ENCODE data around the gene XPNPEP2. TPM values are rescaled to one million over a fixed set of nuclear protein-coding genes. Genes with fewer than 3 reads are reported as not detected.

The XPNPEP2 gene
- total RNA-seq, 2 experiments from 2014 or later, result 0.43 to 0.63 TPM

GRCh38 chrX:129721414-129721813 lies 17.4 kb upstream of the XPNPEP2 start:
- H3K4me3 Mint-ChIP-seq, result no peak overlapping the region
- POLR2A ChIA-PET, result no interaction called here
- H3K36me3 Mint-ChIP-seq (ENCODE audit: low read depth), result no peaks in the 10 kb centered on the region
- H3K27ac Mint-ChIP-seq, result no peak overlapping the region
- ATAC-seq, result no peak
- no peak for DNase-seq
- H3K9me3 Mint-ChIP-seq (ENCODE audit: low read depth), result no peaks in the 10 kb centered on the region
- intact Hi-C loops (cut with DNase I, micrococcal nuclease), result no loop called here
- no peaks in the 10 kb centered on the region for H3K27me3 Mint-ChIP-seq
- H3K4me1 Mint-ChIP-seq, result peaks cover 14% of the 10 kb centered on the region
- CTCF ChIA-PET, result no interaction called here

GRCh38 chrX:129721870-129722269 lies 16.9 kb upstream of the XPNPEP2 start:
- H3K36me3 Mint-ChIP-seq (ENCODE audit: low read depth), result no peaks in the 10 kb centered on the region
- intact Hi-C loops (cut with DNase I, micrococcal nuclease), result no loop called here
- no peak overlapping the region for H3K4me3 Mint-ChIP-seq
- ChIA-PET CTCF (interaction anchor here (1.0 kb wide), 1 partner anchor 104 kb away, joined by 3 read pairs; no protein-coding TSS in a partner anchor), POLR2A (no interaction called here)
- peaks cover 17% of the 10 kb centered on the region for H3K4me1 Mint-ChIP-seq
- ATAC-seq (no peak), DNase-seq (no peak)
- H3K27me3 Mint-ChIP-seq, result no peaks in the 10 kb centered on the region
- H3K27ac Mint-ChIP-seq, result no peak overlapping the region
- no peaks in the 10 kb centered on the region for H3K9me3 Mint-ChIP-seq (ENCODE audit: low read depth)

GRCh38 chrX:129723511-129723910 lies 15.3 kb upstream of the XPNPEP2 start:
- ChIA-PET CTCF (no interaction called here), POLR2A (no interaction called here)
- intact Hi-C loops (cut with DNase I, micrococcal nuclease), result no loop called here

GRCh38 chrX:129724754-129725153 lies 14.0 kb upstream of the XPNPEP2 start:
- no peak for ATAC-seq
- Mint-ChIP-seq H3K4me1 (peaks cover 22% of the 10 kb centered on the region), H3K4me3 (no peak overlapping the region), H3K36me3 (ENCODE audit: low read depth) (no peaks in the 10 kb centered on the region), H3K9me3 (ENCODE audit: low read depth) (no peaks in the 10 kb centered on the region), H3K27me3 (no peaks in the 10 kb centered on the region), H3K27ac (no peak overlapping the region)
- ChIA-PET POLR2A (no interaction called here), CTCF (interaction anchor here (1.0 to 2.2 kb wide), 2 partner anchors 70 to 88 kb away, joined by 4 to 12 read pairs; partner anchors contain the start of gene APLN)
- intact Hi-C loops (cut with DNase I, micrococcal nuclease), result loop anchor here in 1 of 2 experiments (5.0 kb wide), 1 partner anchor 67 kb away; no protein-coding TSS in a partner anchor
- DNase-seq, result no peak

More at GRCh38 chrX:129723511-129723910, 15.3 kb upstream of the XPNPEP2 start:
- no peak for DNase-seq
- no peak for ATAC-seq
- no peak overlapping the region for H3K4me3 Mint-ChIP-seq
- no peaks in the 10 kb centered on the region for H3K9me3 Mint-ChIP-seq (ENCODE audit: low read depth)
- peaks cover 17% of the 10 kb centered on the region for H3K4me1 Mint-ChIP-seq
- H3K27me3 Mint-ChIP-seq, result no peaks in the 10 kb centered on the region
- H3K36me3 Mint-ChIP-seq (ENCODE audit: low read depth), result no peaks in the 10 kb centered on the region
- H3K27ac Mint-ChIP-seq, result no peak overlapping the region

GRCh38 chrX:129726307-129727111 lies 12.3 kb upstream of the XPNPEP2 start:
- intact Hi-C loops (cut with DNase I, micrococcal nuclease), result loop anchor here (1.0 to 5.0 kb wide), 3 partner anchors 69 to 119 kb away; no protein-coding TSS in a partner anchor
- H3K27ac Mint-ChIP-seq, result peak overlapping the region; percentile 62
- peaks cover 33% of the 10 kb centered on the region for H3K4me1 Mint-ChIP-seq
- H3K4me3 Mint-ChIP-seq, result no peak overlapping the region
- peaks cover 2% of the 10 kb centered on the region for H3K9me3 Mint-ChIP-seq (ENCODE audit: low read depth)
- POLR2A ChIA-PET, result no interaction called here
- no peaks in the 10 kb centered on the region for H3K27me3 Mint-ChIP-seq
- H3K36me3 Mint-ChIP-seq (ENCODE audit: low read depth), result no peaks in the 10 kb centered on the region
- DNase-seq (peak; percentile 59), ATAC-seq (peak; percentile 53)
- CTCF ChIA-PET, result interaction anchor here (0.6 to 2.8 kb wide), 19 partner anchors 9 to 155 kb away, joined by 3 to 13 read pairs (median 5); partner anchors contain the start of genes APLN, SASH3 and XPNPEP2

GRCh38 chrX:129728061-129728460 lies 10.7 kb upstream of the XPNPEP2 start:
- DNase-seq (no peak), ATAC-seq (no peak)
- ChIA-PET CTCF (interaction anchor here (2.8 kb wide), 1 partner anchor 21 kb away, joined by 9 read pairs; no protein-coding TSS in a partner anchor), POLR2A (no interaction called here)
- no peaks in the 10 kb centered on the region for H3K27me3 Mint-ChIP-seq
- H3K4me3 Mint-ChIP-seq, result no peak overlapping the region
- H3K4me1 Mint-ChIP-seq, result peaks cover 27% of the 10 kb centered on the region
- intact Hi-C loops (cut with DNase I, micrococcal nuclease), result loop anchor here in 1 of 2 experiments (5.0 kb wide), 1 partner anchor 71 kb away; no protein-coding TSS in a partner anchor
- H3K27ac Mint-ChIP-seq, result no peak overlapping the region
- H3K9me3 Mint-ChIP-seq (ENCODE audit: low read depth), result peaks cover 2% of the 10 kb centered on the region
- H3K36me3 Mint-ChIP-seq (ENCODE audit: low read depth), result no peaks in the 10 kb centered on the region

- ATAC-seq (no peak), DNase-seq (no peak)
- Mint-ChIP-seq H3K4me3 (no peak overlapping the region), H3K4me1 (peaks cover 27% of the 10 kb centered on the region), H3K36me3 (ENCODE audit: low read depth) (no peaks in the 10 kb centered on the region), H3K9me3 (ENCODE audit: low read depth) (peaks cover 2% of the 10 kb centered on the region), H3K27me3 (no peaks in the 10 kb centered on the region), H3K27ac (peak overlapping the region; percentile 20)
- intact Hi-C loops (cut with DNase I, micrococcal nuclease), result loop anchor here in 1 of 2 experiments (10.0 kb wide), 1 partner anchor 126 kb away; no protein-coding TSS in a partner anchor
- ChIA-PET POLR2A (no interaction called here), CTCF (interaction anchor here (0.6 kb wide), 1 partner anchor 231 kb away, joined by 5 read pairs; no protein-coding TSS in a partner anchor)
Measured at GRCh38 chrX:129731228-129731627, 7.6 kb upstream of the XPNPEP2 start.

GRCh38 chrX:129732857-129733256 lies 5.9 kb upstream of the XPNPEP2 start:
- ATAC-seq, result no peak
- intact Hi-C loops (cut with DNase I, micrococcal nuclease), result loop anchor here in 1 of 2 experiments (10.0 kb wide), 1 partner anchor 128 kb away; no protein-coding TSS in a partner anchor

GRCh38 chrX:129733335-129733734 lies 5.4 kb upstream of the XPNPEP2 start:
- intact Hi-C loops (cut with DNase I, micrococcal nuclease), result loop anchor here in 1 of 2 experiments (10.0 kb wide), 1 partner anchor 129 kb away; no protein-coding TSS in a partner anchor
- Mint-ChIP-seq H3K36me3 (ENCODE audit: low read depth) (no peaks in the 10 kb centered on the region), H3K9me3 (ENCODE audit: low read depth) (peaks cover 2% of the 10 kb centered on the region), H3K4me1 (peaks cover 36% of the 10 kb centered on the region), H3K4me3 (no peak overlapping the region), H3K27me3 (no peaks in the 10 kb centered on the region), H3K27ac (no peak overlapping the region)
- CTCF ChIA-PET, result interaction anchor here (0.5 to 0.7 kb wide), 4 partner anchors 41 to 73 kb away, joined by 3 to 4 read pairs (median 3); no protein-coding TSS in a partner anchor
- ATAC-seq (no peak), DNase-seq (no peak)
- POLR2A ChIA-PET, result no interaction called here

More at GRCh38 chrX:129732857-129733256, 5.9 kb upstream of the XPNPEP2 start:
- no peak overlapping the region for H3K4me3 Mint-ChIP-seq
- POLR2A ChIA-PET, result no interaction called here
- peaks cover 2% of the 10 kb centered on the region for H3K9me3 Mint-ChIP-seq (ENCODE audit: low read depth)
- no peaks in the 10 kb centered on the region for H3K36me3 Mint-ChIP-seq (ENCODE audit: low read depth)
- H3K4me1 Mint-ChIP-seq, result peaks cover 32% of the 10 kb centered on the region
- DNase-seq, result no peak
- CTCF ChIA-PET, result interaction anchor here (0.5 to 0.6 kb wide), 3 partner anchors 45 to 74 kb away, joined by 3 to 4 read pairs (median 3); no protein-coding TSS in a partner anchor
- no peak overlapping the region for H3K27ac Mint-ChIP-seq
- H3K27me3 Mint-ChIP-seq, result no peaks in the 10 kb centered on the region

GRCh38 chrX:129736491-129736890 lies 2.3 kb upstream of the XPNPEP2 start:
- peak; percentile 74 for ATAC-seq
- Mint-ChIP-seq H3K9me3 (ENCODE audit: low read depth) (peaks cover under 1% of the 10 kb centered on the region), H3K4me3 (no peak overlapping the region), H3K27me3 (no peaks in the 10 kb centered on the region), H3K27ac (no peak overlapping the region), H3K4me1 (peaks cover 20% of the 10 kb centered on the region), H3K36me3 (ENCODE audit: low read depth) (no peaks in the 10 kb centered on the region)
- ChIA-PET CTCF (interaction anchor here (1.0 to 2.5 kb wide), 2 partner anchors 10 to 48 kb away, joined by 3 to 11 read pairs; no protein-coding TSS in a partner anchor), POLR2A (no interaction called here)
- peak; percentile 13 for DNase-seq
- intact Hi-C loops (cut with DNase I, micrococcal nuclease), result loop anchor here in 1 of 2 experiments (10.0 kb wide), 1 partner anchor 132 kb away; no protein-coding TSS in a partner anchor

- Mint-ChIP-seq H3K27me3 (no peaks in the 10 kb centered on the region), H3K4me1 (peaks cover 24% of the 10 kb centered on the region), H3K36me3 (ENCODE audit: low read depth) (no peaks in the 10 kb centered on the region), H3K27ac (peak overlapping the region; percentile 8), H3K9me3 (ENCODE audit: low read depth) (no peaks in the 10 kb centered on the region), H3K4me3 (no peak overlapping the region)
- CTCF ChIA-PET, result interaction anchor here (1.5 kb wide), 1 partner anchor 12 kb away, joined by 5 read pairs; no protein-coding TSS in a partner anchor
- POLR2A ChIA-PET, result no interaction called here
- intact Hi-C loops (cut with DNase I, micrococcal nuclease), result loop anchor here in 1 of 2 experiments (10.0 kb wide), 1 partner anchor 133 kb away; no protein-coding TSS in a partner anchor
- DNase-seq (peak; percentile 12), ATAC-seq (peak; percentile 48)
Measured at GRCh38 chrX:129737916-129738315, 863 bp upstream of the XPNPEP2 start.

All from activated CD4-positive, alpha-beta T cell treated with anti-CD3 and anti-CD28 coated beads for 36 hours (primary cell).